GM10248 (cell line): ENCODE data around the gene KDM4E.
"Not testable (repeated sequence)": the region's sequence is repeated elsewhere in the genome, so short reads cannot be mapped to it uniquely, and the experiment has no call there.

Source experiments
- CTCF ChIA-PET: fragments of 300-600 bp; sonication (Branson Sonifier 250); formaldehyde crosslinking; extraction: SDS; loops from one replicate; lab custom pipeline; 2021; ENCODE audit warnings: antibody characterized with exemption; lab: Yijun Ruan, JAX
- POLR2A ChIA-PET: fragments of 350-650 bp; sonication (Branson Sonifier 250); formaldehyde crosslinking; extraction: SDS; loops from one replicate; lab custom pipeline; 2020; ENCODE audit warnings: antibody characterized with exemption; lab: Yijun Ruan, JAX
- DNase-seq: peaks from one replicate; pipeline ENCODE4 v3.0.0; 2012; ENCODE audit errors: extremely low spot score
- CTCF ChIP-seq: IDR thresholded peaks from 2 replicates; pipeline ENCODE4 v1.5.1; 2012; ENCODE audit warnings: mild to moderate bottlenecking, low read depth; ENCODE audit errors: extremely low read depth, missing control alignments, control extremely low read depth

KDM4E gene

GRCh38 chr11:94998285-94998684 is 26.8 kb upstream of the KDM4E start:
- ChIA-PET CTCF (interaction anchor here (1.3 kb wide), 1 partner anchor 20 kb away, joined by 3 read pairs; no protein-coding TSS in a partner anchor), POLR2A (no interaction called here)
- no peak for DNase-seq
- TF ChIP-seq CTCF = no peak

- ChIA-PET POLR2A (no interaction called here), CTCF (interaction anchor here (1.0 kb wide), 1 partner anchor 42 kb away, joined by 3 read pairs; no protein-coding TSS in a partner anchor)
- DNase-seq = no peak
- no peak for TF ChIP-seq CTCF
These were observed 21.3 kb upstream of the KDM4E start for GRCh38 chr11:95003716-95004115.

DNA sequence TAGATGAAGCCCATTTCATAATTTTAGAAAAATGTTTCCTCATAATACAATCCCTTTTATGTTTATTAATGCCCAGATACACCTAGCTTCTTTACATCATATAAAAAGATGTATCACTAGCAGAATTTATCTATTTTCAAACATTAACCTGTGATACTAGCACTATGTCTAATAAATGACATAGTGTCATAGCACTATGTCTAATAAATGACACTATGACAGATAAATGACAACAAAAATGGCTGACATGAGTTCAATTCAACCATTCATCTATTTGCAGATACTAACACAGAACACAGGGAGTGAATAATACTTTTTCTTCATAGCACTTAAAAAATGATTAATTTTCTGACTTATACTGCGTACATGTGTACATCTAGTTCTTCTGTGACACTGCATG is 19.4 kb upstream of the KDM4E start:
- ChIA-PET POLR2A (no interaction called here), CTCF (interaction anchor here (1.2 kb wide), 1 partner anchor 9 kb away, joined by 3 read pairs; no protein-coding TSS in a partner anchor)
- no peak for DNase-seq
- no peak for TF ChIP-seq CTCF

DNA sequence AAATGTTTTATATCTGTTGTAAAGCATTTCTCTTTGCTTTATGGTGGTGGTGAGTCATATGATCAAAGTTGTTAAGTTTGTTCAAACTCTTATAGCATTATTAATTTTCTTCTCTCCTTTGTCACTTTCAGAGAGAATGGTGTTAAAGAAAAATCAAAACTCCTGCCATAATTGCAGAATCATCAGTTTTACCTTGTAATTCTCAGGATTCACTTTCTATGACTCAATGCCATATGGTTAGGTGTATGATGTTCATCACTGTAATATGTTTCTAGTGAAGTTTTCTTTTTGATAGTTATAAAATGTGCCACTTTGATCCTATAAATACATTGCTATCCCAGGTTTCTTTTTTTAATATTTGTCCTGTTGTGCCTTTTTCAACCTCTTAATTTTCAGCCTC is 13.7 kb upstream of the KDM4E start:
- CTCF ChIA-PET = no interaction called here
- DNase-seq = no peak
- TF ChIP-seq CTCF = no peak
- POLR2A ChIA-PET = no interaction called here

GRCh38 chr11:95014184-95014821 is 10.8 kb upstream of the KDM4E start:
- no peak for DNase-seq
- ChIA-PET POLR2A (no interaction called here), CTCF (interaction anchor here (1.5 kb wide), 1 partner anchor 8 kb away, joined by 3 read pairs; no protein-coding TSS in a partner anchor)
- no peak for TF ChIP-seq CTCF

DNA sequence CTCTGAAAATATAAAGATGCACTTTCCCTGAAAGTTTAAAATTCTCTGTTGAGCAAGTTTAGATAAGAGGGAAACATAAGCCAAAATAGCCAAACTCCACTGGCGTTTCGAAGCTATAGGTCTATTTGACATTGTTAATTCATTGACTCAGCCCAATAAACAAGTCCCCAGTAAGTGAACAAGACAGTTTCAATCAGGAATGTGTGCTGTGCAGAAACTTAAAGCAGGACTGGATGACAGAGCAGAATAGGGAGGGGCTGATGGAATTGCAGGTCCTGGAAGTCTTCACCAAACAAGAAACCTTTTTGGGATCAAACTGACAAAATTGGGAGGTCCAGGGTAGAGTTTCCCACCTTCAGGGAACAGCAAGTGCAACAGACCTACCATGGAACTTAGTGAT is 8.9 kb upstream of the KDM4E start:
- no peak for TF ChIP-seq CTCF
- POLR2A ChIA-PET = no interaction called here

DNA sequence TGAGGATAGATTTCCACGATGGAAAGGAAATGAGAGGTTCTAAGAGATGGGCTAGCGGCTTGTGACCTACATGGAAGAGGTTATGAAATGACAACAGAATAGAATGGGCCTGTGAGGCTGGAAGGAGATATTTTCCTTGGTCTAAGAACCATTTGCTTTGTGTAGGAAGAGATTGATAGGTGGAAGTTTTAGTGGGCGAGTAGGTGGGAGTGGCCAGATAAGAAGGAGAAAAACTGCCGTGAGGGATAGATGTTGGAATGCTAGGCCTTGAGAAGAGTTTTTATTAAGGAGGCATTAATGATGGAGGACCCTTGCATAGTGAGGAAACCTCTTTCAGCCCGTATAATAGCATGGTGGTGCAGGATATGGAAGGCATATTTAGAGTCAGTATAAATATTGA is 3.6 kb upstream of the KDM4E start:
- POLR2A ChIA-PET, DNase-seq: not testable (repeated sequence)

More for the DNA sequence above, 8.9 kb upstream of the KDM4E start:
- DNase-seq = no peak
- CTCF ChIA-PET = no interaction called here

GRCh38 chr11:95025594-95025993 is 536 bp downstream of the KDM4E start:
- CTCF ChIA-PET, DNase-seq, POLR2A ChIA-PET: not testable (repeated sequence)

More for the DNA sequence above, 3.6 kb upstream of the KDM4E start:
- CTCF ChIA-PET = not testable (repeated sequence)
